ENCODE results near the gene NTNG2.

Gene NTNG2

DNA sequence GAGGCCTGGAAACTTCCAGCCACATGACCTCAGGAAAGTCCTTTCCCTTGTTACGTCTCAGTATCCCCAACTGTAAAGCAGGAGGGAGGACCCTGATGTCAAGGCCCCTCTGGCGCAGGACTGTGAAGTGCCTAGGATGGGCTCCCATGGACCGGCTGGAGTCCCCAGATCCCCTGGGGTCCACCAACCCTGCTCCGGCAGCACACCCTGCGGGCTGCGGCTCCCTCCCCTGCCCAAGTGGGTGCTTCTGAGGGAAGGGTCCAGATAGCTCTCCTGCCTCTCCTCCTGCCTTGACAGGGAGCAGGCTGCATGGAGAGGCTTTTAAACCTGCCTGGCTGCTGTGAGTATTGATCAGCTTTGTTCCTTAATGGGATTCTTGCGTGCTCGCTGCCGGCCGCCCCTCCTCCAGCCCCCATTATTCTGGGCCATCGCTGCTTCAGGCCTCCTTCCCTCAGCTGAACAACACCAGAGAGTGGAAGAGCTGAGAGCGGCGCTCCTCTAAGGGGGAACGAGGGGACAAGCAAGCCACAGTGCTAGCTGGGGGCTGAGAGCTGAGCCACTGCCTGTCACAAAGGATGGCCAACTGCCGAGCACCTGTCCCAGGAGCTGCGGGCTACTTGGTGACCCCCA is 25.6 kb upstream of the NTNG2 start:
- no peak for TF ChIP-seq ZNF274 (IDR thresholded peaks at IDR 0.05; ENCODE audit: low read depth, low read length)
- H3K4me3 ChIP-seq (ENCODE audit: low read length) = no peak overlapping the region

DNA sequence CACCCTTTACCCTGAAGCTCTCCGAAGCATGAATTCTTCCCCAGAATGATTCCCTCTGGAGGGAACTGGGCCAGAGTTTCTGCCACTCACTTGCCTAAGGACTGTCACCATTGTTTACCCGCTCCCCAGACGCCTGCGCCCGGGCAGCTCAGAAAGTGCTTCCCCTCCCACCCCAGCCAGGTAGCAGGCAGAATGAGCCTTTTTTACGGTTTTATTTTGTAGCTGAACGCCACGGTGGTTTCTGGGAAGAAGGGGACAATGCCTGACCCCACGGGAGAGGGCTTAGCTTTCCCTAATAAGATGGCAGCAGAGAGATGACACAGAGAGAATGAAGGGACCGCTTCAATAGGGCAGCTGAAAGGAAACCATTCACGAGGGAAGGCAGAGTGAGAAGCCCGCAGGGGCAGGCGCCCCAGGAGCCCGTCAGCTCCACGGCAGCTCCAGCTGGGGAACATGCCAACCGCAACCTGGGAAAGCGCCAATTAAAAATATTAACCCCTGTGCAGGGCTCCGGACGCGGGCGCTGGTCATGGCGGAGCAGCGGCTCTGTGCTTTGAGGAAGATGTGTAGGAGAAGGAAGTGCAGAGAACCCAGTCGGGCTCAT is 20.4 kb upstream of the NTNG2 start:
- TF ChIP-seq ZNF274 (IDR thresholded peaks at IDR 0.05; ENCODE audit: low read depth, low read length) = no peak
- no peak overlapping the region for H3K4me3 ChIP-seq (ENCODE audit: low read length)

DNA sequence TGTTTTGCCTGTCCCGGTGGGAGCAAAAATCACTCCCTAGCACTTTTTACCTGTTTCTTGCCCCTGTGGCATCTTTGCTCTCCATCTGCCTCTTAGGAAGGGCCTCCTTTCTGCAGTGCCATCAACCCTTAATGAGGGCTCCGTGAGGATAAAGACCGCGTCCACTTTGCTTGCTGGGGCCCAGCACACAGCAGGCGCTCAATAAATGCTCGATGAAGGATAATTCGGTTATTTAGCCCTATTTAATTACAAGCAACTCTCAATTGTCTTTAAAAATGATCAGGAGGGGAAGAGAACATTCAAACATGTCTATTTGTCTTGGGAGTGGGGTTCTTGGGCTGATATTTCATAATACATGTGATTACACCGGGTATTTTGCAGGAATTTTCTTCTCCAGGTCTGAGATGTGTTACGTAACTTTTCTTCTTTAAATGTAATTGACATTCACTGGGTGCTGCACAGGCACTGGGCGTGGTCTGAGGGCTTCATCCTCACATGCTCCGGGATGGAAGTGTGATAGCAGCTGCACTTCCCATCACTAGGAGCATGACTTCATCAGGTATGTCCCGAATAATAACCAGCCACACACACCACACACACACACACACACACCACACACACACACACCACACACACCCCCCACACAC is 19.8 kb upstream of the NTNG2 start:
- no peak overlapping the region for H3K4me3 ChIP-seq (ENCODE audit: low read length)

DNA sequence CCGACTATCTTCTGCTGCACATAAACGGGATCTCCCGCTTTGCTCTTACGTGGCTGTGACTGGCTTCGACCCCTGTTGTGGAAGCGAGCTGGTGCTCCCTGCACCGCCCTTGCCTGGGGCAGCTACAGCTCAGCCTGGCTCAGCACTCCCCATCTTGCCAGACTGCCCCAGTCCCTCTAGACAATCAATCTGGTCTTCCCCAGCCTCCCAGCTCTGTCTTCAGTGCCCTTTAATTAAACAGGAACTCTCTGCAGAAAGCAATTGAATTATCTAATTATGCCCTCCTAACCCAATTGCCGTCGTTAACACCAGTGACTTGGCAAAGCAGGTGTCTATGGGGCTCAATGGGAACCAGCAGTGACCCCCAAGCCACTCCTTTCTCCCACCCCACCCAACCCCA is 18.9 kb upstream of the NTNG2 start:
- no peak overlapping the region for H3K4me3 ChIP-seq (ENCODE audit: low read length)
- no peak for TF ChIP-seq ZNF274 (IDR thresholded peaks at IDR 0.05; ENCODE audit: low read depth, low read length)

More for the DNA sequence above, 19.8 kb upstream of the NTNG2 start:
- no peak for TF ChIP-seq ZNF274 (IDR thresholded peaks at IDR 0.05; ENCODE audit: low read depth, low read length)

DNA sequence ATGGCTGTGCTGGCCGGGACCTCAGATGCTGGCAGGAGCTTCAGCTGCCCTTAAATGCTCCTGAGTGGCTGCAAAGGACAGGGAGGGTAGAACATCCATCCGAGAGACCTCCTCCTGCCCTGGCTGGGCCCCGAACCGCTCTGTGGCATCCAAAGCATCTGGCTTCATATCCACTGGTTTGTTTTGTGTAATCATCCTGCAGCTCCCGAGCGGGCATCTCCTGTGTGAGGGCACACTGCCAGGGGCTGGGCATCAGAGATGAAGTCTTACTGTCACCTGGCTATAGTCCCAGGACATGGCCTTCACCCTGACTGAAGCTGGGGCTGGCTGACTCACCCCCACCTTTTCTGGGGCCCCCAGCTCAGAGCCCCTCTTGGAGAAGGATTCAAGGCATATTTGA is 18.5 kb upstream of the NTNG2 start:
- H3K4me3 ChIP-seq (ENCODE audit: low read length) = no peak overlapping the region
- no peak for TF ChIP-seq ZNF274 (IDR thresholded peaks at IDR 0.05; ENCODE audit: low read depth, low read length)

DNA sequence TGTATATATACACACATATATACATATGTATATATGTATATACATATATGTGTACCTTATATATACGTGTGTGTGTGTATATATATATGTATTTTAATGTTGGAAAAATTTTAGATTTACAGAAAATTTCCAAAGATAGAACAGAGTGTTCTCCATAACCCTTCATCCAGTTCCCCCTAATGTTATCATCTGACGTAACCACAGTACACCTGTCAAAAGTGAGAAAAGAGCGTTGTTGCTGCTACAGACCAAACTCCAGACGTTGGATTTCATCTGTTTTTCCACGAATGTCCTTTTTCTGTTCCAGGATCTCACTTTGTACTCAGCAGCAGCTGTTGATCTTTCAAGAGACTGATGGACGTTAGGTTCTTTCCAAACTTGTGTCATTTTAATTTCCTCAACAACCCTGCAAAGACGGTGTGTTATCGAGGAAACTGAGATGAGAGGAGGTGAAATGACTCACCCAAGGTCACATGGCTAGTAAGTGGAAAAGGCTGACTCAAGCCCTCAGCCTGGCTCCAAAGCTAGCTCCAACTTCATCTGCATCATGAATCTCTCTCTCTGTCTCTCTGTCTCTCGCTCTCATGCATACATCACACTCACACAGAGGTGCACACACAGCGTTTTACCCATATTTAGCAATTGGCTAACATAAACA is 17.0 kb upstream of the NTNG2 start:
- no peak for TF ChIP-seq ZNF274 (IDR thresholded peaks at IDR 0.05; ENCODE audit: low read depth, low read length)
- H3K4me3 ChIP-seq (ENCODE audit: low read length) = no peak overlapping the region

DNA sequence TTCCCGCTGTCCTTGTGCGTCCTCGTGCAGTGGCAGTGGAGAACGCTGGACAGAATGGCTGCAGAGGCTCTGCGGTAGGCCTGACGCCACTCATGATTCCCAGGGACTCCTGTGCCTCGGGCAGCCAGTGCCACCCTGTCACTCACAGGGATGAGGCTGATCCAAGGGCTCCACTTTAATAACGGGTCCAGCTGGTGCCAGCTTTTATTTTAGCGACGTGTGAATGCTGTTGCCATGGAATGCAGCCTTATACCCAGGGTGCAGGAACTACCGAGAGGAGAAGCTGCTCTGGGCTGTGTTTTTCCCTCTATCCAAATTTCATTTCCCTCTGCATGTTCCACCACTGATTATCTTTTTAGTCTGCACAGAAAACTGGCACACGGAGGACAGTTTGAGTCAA is 15.8 kb upstream of the NTNG2 start:
- H3K4me3 ChIP-seq (ENCODE audit: low read length) = no peak overlapping the region
- no peak for TF ChIP-seq ZNF274 (IDR thresholded peaks at IDR 0.05; ENCODE audit: low read depth, low read length)

DNA sequence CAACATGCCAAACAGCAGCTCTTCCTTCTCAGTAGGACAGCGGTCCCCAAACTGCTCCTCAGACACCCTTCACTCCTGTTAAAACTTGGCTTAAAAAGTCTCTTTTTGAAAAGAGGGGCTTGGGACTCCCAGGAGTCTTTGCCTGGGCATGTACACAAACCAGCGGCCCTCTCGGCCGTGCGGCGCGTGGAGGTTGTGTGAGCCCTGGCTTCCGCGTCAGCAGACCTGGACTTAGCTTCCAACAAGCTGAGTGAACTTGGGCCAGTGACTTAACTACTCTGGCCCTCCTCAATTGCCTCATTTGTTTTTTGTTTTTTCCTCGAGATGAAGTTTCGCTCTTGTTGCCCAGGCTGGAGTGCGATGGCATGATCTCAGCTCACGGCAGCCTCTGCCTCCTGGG is 15.3 kb upstream of the NTNG2 start:
- no peak for TF ChIP-seq ZNF274 (IDR thresholded peaks at IDR 0.05; ENCODE audit: low read depth, low read length)
- H3K4me3 ChIP-seq (ENCODE audit: low read length) = no peak overlapping the region

DNA sequence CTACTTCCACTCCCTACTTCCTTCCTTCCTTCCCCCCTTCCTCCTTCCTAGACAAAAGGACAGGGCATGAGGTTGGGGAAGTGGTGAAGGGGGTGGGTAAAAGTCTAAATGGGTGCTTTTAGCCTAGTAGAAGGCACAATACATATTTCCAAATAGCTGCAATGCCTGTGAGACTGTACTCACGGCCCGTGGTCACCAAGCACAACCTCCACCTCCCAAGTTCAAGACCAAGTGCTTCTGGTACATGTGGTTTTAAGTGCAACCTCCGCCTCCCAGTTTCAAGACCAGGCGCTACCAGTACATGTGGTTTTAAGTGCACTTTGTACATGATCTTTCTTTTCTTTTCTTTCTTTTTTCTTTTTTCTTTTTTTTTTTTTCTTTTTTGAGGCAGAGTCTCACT is 14.5 kb upstream of the NTNG2 start:
- no peak overlapping the region for H3K4me3 ChIP-seq (ENCODE audit: low read length)
- TF ChIP-seq ZNF274 (IDR thresholded peaks at IDR 0.05; ENCODE audit: low read depth, low read length) = no peak

DNA sequence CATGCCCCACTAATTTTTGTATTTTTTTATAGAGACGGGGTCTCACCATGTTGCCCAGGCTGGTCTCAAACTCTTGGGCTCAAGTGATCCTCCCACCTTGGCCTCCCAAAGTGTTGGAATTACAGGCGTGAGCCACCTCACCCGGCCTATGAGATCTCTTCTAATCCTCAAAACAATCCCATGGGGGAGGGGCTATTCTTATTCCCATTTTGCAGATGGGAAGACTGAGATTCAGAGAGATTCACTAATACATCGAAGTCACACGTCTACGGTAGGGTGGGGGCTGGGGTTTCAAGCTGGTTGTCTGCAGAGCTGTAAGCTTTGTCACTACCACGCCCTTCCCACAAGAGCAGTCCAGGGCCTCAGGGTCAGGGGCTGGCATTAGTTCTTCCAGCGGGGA is 14.0 kb upstream of the NTNG2 start:
- TF ChIP-seq ZNF274 (IDR thresholded peaks at IDR 0.05; ENCODE audit: low read depth, low read length) = no peak

DNA sequence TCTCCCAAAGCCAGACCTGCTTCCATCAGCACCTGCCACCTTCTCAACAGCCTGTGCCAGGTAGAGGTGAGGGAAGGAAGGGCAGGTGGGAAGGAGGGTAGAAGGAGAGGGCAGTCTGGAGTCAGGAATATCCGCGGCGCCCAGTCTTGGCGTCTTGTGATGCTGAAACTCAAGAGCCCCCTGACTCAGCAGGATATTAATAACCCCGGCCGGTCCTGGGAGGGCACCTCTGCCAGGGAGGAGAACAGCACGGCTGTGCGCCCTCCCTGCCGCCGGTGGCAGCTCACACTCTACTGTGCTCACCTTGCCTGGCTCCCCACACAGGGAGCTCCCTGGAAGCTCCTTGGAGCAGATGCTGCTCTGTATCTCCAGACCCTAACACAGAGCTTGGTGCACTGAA is 11.6 kb upstream of the NTNG2 start:
- TF ChIP-seq ZNF274 (IDR thresholded peaks at IDR 0.05; ENCODE audit: low read depth, low read length) = no peak
- H3K4me3 ChIP-seq (ENCODE audit: low read length) = no peak overlapping the region

More for the DNA sequence above, 14.0 kb upstream of the NTNG2 start:
- H3K4me3 ChIP-seq (ENCODE audit: low read length) = no peak overlapping the region

DNA sequence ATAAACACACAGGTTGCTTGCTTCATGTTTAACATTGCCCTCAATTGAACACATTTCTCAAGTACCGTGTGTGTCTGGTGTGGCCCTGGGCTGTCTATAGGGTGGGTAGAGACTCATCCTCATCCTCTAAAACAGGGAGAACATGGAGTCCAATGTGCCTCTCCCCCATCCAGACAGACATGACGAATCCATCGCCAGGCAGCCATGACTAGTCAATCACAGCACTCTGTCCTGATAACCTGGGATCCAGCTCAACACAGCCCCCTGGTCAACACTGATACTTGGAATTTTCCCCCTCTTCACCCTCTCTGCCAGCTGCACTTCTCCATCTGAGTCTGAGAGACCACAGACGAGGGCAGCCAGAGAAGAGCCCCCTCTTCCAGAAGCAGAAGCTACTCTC is 10.7 kb upstream of the NTNG2 start:
- no peak overlapping the region for H3K4me3 ChIP-seq (ENCODE audit: low read length)
- no peak for TF ChIP-seq ZNF274 (IDR thresholded peaks at IDR 0.05; ENCODE audit: low read depth, low read length)

DNA sequence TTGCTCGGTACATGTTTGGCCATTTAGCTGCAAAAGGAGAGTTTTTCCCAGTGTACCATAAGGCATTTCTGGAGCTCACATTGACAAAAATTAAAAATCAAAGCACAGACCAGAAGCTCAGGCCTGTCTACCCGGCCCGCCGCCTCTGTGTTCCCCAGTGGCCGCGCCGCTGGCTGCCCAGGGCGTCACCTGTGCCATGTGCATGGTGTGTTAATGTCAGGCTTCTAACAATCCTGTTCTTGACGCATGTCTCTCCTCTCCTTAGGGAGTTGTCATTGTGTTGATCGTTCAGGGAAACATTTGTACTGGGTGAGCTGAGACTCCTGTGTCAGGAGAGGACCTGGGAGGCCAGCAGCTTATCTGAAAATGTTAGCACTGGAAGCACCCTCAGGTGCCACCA is 9.6 kb upstream of the NTNG2 start:
- TF ChIP-seq ZNF274 (IDR thresholded peaks at IDR 0.05; ENCODE audit: low read depth, low read length) = no peak
- no peak overlapping the region for H3K4me3 ChIP-seq (ENCODE audit: low read length)

DNA sequence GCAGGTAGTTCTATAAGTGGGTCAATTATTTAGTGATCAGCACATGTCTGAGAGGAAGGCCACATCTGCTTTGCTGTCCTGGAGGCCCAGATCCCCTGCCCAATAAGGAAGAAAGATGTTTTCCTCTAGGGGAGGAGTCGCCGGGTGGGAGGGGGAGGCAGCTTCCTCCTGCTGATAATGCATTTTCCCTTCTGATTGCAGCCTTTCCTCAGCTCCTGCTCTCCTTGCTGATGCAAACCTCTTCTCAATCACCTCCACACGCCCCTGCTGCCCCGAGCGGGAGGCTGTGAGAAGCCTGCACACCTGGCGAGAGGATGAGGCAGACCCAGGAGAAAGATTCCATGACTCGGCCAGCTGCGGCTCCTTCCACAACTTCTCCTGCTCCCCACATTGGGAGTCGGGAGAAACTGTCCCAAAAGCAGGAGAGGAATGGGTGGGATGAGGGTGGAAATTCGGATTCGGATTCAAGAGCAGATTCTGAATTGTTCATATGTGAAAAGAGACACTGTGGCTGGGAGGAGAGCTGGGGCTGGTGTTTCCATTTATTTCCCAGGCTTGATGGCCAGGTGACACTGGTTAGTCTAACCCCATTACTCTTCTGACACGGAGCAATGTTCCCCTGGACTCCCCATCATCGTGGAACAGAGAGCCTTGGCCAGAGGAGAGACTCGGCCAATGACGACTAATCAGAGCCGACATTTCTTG is 6.8 kb upstream of the NTNG2 start:
- TF ChIP-seq ZNF274 (IDR thresholded peaks at IDR 0.05; ENCODE audit: low read depth, low read length) = no peak
- H3K4me3 ChIP-seq (ENCODE audit: low read length) = no peak overlapping the region
